Measurements from ENCODE around the gene MTERF4.

MTERF4 gene

DNA sequence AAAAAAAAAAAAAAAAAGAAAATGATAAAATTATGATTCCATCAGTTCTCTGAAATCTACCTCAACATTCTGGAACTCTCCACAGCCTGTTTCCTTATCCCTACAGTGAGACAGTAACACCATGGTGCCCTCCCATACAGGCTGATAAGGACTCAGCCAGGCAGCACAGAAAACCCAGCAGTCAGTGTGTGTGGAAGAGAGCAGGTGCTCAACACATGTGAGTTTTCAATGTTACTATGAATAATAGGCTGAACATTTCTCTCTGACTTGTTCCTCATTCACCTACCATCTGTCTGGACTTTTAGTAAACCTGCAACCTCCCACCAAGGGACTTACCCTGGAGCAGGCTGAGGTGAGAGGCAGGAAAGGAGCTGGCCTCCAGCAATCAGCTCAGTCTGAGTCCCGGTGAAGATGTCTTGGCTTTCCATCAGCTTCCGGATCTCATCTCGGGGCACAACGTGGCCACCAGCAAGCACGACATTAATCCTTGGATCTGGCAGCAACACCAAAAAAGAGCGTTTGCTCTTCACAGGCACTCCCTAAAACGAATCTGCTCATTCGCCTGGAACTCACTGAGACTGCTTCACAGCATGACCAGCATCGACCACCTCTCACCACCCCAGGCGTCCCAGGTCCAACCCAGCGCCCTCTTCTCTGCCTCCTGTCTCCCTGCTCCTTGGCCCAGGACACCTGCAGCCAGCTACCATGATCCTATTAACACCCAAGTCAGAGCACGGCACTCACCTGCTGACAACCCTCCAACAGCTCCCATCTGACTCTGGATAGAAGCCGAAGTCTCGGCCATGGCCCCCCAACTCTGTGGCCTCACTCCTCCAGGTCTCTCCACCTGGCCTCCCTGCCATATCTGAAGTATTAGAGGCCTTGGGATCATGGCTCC is 30.7 kb upstream of the MTERF4 start:
- DNase-seq = no peak

GRCh38 chr2:241131531-241131930 is 29.4 kb upstream of the MTERF4 start:
- no peak for DNase-seq

DNA sequence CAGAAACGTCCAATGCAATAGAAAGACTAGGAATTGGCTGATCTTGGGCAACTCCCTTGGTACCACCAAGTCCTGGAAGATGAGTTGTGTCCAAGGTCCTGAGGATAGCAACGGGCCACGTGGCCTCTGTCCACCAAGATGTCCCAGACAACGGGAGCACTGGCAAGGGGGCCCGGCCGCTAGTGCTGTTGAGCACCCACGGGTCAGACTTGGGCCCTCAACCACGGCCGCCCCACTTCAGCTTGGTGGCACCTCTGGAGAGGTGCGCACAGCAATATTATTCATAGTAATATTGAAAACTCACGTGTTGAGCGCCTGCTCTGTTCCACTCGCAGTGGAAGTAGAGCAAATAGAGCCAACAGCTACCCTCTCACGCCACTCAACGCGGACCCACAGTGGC is 28.2 kb upstream of the MTERF4 start:
- DNase-seq = no peak

DNA sequence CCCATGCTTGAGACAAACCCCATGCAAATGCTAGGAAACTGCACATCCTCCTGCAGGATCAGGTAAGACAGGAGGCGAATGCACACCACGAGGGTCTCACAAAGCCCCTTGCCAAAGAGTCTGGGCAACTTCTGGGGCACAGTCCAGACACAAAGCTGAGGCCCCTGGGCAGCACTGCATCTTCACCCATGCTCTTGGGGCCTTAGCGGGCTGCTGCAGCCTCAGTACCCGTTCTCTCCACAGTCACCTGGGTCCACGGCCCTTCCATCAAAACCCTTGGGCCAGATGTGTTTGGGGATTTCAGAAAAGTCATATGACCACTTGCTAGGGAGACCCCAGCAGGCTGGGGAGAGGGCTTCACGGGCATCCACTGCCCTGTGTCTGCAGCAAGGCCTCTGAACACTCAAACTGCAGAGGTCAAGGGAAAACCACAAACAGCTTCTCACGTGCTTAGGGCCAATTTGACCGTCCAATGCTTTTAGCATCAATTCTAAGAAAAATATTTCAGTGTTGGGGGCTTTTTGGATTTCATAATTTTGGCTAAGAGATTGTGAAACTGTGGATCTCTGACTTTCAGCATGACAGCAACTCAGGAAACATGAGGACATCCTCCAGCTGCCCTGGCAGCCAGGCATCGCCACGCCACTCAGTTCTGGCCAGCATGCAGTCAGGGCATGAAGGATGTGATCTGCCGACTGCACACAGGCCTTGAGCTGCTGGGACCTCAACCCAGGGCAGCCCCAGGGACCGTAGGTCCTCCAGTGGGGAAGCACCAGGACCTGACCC is 27.2 kb upstream of the MTERF4 start:
- no peak for DNase-seq

GRCh38 chr2:241128266-241128665 is 26.2 kb upstream of the MTERF4 start:
- no peak for DNase-seq

- no peak for DNase-seq
Observed at GRCh38 chr2:241126771-241127202, 24.7 kb upstream of the MTERF4 start.

DNA sequence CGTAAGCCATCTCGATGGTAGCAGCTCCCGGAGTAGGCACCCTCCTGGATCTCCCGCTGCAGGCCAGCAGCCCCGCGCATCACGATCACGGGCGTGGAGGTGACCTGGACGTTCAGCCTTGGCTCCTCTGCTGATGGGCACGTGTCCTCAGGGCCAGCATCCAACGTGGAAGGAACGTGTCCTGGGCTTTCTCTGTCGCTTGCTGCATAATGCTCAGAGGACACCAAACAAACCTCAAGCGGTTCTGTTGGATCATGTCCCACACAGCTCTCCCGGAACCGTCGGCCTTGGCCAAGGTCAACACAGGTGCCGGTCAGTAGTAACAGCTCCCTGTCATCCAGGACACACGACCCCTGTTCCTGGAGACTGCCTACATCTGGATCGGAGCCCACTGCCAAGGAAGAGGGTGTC is 24.1 kb upstream of the MTERF4 start:
- DNase-seq = no peak

- no peak for DNase-seq
Observed at GRCh38 chr2:241125626-241126025, 23.5 kb upstream of the MTERF4 start.

DNA sequence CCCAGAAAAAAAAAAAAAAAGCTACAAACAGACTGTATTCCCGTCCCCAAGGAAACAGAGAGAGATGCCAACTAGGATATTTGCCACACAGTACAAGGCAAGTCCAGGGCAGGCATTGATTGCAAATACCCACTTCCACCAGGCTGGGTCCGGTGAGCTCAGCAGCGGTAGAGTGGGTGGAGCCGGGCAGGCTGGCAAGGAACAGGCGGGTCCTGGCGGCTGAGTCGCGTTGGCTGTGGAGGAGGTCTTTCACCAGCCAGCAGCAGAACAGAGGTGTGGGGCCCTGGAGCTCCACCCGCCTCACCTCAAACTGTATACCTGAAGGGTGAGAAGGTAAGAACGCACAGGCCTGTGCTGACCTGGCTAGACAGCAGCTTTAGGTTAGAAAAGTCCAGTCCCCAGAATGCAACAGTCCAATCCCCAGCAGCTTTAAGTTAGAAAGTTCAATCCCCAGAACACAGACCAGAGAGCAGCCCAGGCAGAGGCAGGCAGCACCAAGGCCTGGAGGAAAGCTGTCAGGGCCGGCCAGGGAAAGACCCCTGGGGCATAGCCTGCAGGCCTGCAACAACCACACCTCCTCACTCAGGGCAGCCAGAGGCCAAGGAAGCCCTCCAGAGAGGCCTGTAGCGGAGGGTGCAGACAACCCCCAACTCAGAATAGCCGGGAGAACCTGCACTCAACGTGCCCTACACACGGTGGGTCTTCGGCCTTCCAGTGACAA is 21.9 kb upstream of the MTERF4 start:
- no peak for DNase-seq

GRCh38 chr2:241122376-241123002 is 20.4 kb upstream of the MTERF4 start:
- no peak for DNase-seq

DNA sequence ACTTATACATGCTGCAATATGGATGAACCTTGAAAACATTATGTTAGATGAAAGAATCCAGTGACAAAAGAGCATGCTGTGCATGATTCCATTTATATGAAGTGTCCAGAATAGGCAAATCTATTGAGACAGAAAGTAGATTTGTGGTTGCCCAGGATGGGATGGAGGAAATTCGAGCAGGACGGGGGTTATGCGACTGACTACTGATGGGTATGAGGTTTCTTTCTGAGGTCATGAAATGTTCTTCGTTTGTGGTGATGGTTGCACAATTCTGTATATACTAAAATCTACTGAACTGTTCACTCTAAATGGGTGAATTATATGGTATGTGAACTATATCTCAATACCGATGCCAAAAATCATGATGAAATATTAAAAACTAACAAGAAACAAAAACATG is 18.9 kb upstream of the MTERF4 start:
- no peak for DNase-seq

DNA sequence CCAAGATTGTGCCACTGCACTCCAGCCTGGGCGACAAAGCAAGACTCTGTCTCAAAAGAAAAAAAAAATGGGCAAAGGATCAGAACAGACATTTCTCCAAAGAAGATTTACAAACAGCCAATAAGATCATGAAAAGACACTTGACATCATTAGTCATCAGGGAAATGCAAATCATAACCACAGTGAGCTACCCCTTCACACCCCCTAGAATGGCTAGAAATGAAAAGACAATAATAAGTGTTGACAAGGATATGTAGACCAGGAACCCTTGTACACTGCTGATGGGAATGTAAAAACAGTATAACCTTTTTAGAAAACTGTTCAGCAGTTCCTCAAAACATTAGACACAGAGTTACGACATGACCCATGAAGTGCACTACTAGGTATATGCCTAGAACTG is 18.4 kb upstream of the MTERF4 start:
- no peak for DNase-seq

GRCh38 chr2:241118737-241119505 is 16.8 kb upstream of the MTERF4 start:
- DNase-seq = no peak

DNA sequence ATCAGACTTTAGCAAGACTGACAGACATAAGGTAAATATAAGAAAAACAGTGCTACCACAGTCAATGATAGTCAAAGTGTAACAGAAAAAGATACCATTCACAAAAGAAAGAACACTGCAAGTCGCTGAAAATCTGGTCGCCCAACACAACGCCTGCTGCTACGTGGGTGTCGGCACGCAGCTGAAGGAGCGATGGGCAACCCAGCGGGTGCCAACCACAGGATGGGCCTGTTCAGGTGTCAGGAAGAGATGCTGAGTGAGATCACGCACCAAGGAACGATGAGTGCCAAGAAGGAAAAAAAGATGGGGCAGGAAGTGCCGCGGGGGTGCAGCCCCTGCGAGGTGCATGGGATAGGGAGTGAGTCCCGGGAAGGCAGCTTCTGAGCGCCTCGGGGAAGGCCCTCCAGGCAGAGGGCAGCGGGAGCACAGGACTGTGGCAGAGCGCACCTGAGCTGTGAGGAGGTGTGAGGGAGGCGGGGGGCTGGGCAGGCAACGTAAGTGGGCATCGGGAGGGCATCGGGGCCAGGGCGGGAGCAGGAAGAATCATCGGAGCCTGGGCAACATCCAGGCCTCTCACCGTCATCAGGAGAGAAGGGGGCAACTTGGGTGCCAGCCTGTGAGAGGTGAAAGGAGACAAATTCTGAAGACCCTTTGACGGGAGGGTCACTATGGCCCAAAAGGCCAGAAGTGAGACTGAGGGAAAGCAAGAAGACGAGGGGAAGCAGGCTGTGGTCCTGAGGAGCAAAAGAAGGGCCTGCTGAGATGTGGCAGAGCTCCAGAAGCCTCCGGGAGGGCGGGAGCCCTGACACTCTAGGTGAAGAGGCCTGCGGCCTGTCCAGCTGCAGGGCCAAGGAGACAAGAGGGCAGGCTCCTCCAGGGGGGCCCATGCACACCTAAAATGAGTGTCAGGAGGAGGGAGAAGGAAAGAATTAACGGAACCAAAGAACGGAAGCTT is 14.8 kb upstream of the MTERF4 start:
- no peak for DNase-seq

GRCh38 chr2:241115361-241115760 is 13.3 kb upstream of the MTERF4 start:
- no peak for DNase-seq

DNA sequence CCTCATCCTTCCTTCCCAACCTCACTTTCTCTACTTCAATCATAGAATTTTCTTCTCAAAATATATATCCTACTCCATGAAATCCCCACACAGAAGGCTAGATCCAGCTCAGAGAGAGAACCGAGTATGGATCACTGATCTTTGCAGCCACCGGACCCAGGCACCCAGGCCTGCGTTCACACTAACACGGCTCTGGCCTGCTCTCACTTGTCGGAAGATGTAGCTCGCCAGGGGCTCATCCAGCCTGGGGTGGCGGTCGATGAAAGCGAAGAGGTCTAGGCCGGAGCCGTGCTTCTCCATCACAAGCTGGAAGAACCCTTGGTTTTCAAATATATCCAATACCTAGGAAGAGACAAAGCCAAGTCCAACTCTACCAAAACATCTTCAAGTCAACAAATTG is 12.7 kb upstream of the MTERF4 start:
- no peak for DNase-seq

DNA sequence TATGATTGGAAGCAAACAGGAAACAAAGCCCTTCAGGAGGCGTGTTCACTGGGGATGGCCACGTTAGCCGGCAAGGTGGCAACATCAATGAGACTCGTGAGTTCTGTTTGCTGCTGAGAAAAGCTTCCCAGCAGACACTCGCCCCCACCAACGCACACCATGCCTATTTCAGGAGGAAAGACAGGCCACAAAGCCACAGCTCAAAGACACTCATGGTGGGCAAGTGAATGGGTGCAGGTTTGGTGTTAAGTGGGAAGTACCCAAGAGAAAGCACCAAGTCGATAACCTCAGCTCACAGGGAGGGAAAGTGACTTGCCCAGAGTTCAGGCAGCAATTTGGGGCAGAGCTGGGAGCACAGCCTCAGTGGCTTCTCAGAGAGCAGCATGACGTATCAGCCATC is 10.5 kb upstream of the MTERF4 start:
- DNase-seq = no peak

- DNase-seq = no peak
Observed at GRCh38 chr2:241112046-241112445, 10.0 kb upstream of the MTERF4 start.

- no peak for DNase-seq
Observed at GRCh38 chr2:241111440-241111805, 9.3 kb upstream of the MTERF4 start.

- DNase-seq = no peak
Observed at GRCh38 chr2:241110607-241111439, 8.7 kb upstream of the MTERF4 start.
